Measurements from ENCODE around the gene PPP1R13L.

- no peak for TF ChIP-seq CREB5 (CRISPR knock-in tag; IDR thresholded peaks at IDR 0.05; ENCODE audit: low read depth)
- no peak for TF ChIP-seq ISL1 (CRISPR knock-in tag; IDR thresholded peaks at IDR 0.05)
- no peak for TF ChIP-seq TOX (CRISPR knock-in tag; IDR thresholded peaks at IDR 0.05; ENCODE audit: borderline replicate concordance)
- TF ChIP-seq PATZ1 (CRISPR knock-in tag; IDR thresholded peaks at IDR 0.05; ENCODE audit: borderline replicate concordance), result no peak
- no peak for TF ChIP-seq ARNTL (CRISPR knock-in tag; IDR thresholded peaks at IDR 0.05; ENCODE audit: borderline replicate concordance, low read depth)
- TF ChIP-seq ZFP3 (CRISPR knock-in tag; IDR thresholded peaks at IDR 0.05), result no peak
- no peak for TF ChIP-seq OSR1 (CRISPR knock-in tag; IDR thresholded peaks at IDR 0.05)
- TF ChIP-seq GLIS3 (CRISPR knock-in tag; IDR thresholded peaks at IDR 0.05), result no peak
- TF ChIP-seq PPARA (CRISPR knock-in tag; IDR thresholded peaks at IDR 0.05; ENCODE audit: borderline replicate concordance), result no peak
These were observed 53.4 kb downstream of the PPP1R13L start for GRCh38 chr19:45351401-45351952.
